ENCODE measurements around the gene ZNF775.
"Not testable (repeated sequence)": the region's sequence is repeated elsewhere in the genome, so short reads cannot be mapped to it uniquely, and the experiment has no call there.

ZNF775 gene

DNA sequence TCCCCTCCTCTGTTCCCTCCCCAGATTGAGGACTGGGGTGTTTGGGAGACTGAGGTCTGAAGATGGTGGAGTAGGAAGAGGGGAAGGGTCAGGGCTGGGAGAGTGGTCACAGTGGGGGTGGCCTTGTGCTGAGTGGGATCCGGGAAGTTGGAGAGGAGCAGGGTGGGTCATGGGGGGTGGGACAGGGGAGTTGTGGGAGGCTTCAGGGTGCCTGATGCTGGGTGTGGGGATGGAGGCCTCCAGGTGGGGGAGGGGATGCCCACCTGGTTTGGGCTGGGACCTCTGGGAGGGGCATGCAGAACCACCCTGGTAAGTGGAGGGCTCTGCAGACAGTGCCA, 2.6 kb downstream of the ZNF775 start:
- in situ Hi-C loops (cut with MboI; ENCODE audit: low sequenced_read_pairs) = no loop called here

- in situ Hi-C loops (cut with MboI; ENCODE audit: low sequenced_read_pairs) = no loop called here
Observed at GRCh38 chr7:150382123-150382843, 3.2 kb downstream of the ZNF775 start.

- in situ Hi-C loops (cut with MboI; ENCODE audit: low sequenced_read_pairs) = no loop called here
Observed at GRCh38 chr7:150382844-150383225, 3.7 kb downstream of the ZNF775 start.

DNA sequence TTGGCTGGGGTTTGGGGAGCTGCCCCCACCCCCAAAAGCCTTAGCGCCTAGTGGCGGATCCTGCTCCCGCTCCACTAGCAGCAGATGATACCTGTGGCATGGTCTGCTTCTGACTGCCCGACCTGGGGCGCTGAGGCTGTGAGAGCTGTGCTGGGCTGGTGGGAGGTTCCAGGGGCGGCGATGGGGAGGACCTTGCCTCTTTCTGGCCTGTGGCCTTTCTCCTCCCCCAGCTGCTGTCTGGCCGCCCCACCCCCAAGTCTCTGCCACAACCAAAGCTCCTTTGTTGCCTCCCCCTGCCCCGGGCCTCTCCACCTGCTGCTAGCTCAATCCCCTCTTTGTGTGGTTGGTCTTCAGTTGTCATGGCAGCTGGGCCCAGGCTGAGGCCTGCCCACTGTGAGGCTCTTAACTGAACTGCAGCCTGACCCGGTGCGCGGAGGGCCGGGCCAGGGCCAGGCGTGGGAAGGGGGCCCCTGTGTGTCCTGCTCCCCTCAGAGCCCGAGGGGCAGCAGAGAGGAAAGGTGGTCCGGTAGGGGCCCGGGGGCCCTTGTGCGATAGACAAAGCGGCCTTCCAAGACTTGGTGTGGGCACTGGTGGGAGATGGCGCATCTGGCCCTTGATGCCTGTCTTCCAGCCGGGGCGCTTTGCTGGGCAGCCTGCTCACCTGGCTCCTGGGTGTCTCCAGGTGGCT, 4.7 kb downstream of the ZNF775 start:
- in situ Hi-C loops (cut with MboI; ENCODE audit: low sequenced_read_pairs) = no loop called here

DNA sequence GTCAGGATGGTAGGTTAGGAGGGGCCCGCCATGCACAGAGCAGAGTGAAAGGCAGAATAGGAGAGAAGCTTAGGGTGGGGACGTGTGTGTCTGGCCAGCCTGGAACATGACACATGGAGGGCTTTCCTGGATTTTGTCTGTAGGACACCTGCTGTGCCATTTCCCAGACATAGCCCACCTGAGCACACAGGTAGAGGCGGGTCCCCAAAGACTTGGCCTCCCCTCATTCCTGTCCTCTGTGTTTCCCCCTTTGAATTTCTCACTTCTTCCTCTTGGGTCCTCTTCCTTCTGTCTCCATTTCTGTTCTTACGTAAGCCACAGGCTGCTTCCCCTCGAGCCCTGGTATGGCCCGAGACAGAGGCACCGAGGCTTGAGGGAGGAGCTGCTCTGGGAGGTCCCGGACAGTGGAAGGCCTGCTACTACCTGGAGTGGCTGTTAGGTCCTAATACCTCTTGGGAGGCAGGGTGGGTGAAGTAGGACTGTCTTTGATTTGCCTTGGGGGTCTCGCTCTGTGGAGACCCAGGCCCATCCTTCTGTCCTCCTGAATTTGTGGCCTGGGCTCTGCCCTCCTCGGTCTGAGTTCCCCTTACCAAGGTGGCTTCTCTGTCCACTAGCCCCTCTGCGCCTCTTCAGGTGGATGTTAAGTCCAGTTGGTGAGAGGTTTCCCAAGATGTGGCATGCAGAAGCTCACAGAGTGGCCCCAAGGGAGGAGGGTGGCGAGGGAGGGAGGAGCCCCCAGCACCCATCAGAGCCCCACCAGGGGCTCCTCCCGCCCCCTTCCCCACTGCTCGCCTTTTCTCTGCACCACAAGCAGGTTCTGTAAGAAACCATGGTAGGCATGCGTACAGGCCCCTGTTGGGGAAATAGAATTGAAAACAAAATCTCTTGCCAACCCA, 5.5 kb downstream of the ZNF775 start:
- in situ Hi-C loops (cut with MboI; ENCODE audit: low sequenced_read_pairs) = no loop called here

DNA sequence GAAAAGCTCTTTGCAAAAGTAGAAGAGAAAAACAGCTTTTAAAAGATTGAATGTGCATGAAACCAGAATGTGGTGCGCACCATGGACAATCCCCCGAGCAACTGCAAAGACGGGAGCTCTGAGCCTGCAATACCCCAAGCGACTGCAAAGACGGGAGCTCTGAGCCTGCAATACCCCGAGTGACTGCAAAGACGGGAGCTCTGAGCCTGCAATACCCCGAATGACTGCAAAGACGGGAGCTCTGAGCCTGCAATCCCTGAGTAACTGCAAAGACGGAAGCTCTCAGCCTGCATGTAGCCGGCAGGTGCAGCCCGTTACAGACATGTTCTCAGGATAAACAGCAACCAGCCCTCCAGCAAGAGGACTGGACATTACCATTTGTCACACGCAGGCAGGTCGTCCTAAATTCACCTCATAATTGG, 6.2 kb downstream of the ZNF775 start:
- in situ Hi-C loops (cut with MboI; ENCODE audit: low sequenced_read_pairs) = no loop called here

DNA sequence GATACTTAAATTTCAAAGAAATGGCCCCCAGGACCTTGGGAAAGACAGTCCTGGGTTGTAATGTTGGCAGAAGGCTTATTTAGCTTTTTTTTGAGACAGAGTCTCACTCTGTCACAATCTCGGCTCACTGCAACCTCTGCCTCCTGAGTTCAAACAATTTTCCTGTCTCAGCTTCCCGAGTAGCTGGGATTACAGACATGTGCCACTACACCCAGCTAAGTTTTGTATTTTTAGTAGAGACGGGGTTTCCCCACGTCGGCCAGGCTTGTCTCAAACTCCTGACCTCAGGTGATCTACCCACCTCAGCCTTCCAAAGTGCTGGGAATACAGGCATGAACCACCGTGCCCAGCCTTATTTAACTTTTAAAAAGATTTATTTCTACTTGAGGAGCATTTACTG, 6.8 kb downstream of the ZNF775 start:
- in situ Hi-C loops (cut with MboI; ENCODE audit: low sequenced_read_pairs) = not testable (repeated sequence)

DNA sequence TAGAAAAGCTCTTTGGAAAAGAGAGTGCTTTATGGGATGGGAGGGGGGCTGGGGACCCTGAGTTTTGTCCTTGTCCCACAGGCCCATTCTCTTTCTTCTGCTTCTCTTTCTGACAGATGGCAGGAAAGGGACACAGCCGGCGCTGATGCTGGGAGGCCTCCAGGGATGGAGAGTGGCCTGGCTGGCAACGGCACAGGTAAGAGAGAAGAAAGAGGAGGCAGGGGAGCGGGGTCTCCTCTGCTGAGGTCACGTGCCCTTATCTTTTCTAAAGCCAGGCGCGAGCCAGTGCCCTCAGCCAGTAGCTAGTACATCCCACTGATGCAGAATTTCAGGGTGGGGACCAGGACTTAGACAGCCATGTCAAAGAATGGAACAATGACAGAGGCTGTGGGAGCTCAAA, 9.2 kb downstream of the ZNF775 start:
- in situ Hi-C loops (cut with MboI; ENCODE audit: low sequenced_read_pairs) = no loop called here

DNA sequence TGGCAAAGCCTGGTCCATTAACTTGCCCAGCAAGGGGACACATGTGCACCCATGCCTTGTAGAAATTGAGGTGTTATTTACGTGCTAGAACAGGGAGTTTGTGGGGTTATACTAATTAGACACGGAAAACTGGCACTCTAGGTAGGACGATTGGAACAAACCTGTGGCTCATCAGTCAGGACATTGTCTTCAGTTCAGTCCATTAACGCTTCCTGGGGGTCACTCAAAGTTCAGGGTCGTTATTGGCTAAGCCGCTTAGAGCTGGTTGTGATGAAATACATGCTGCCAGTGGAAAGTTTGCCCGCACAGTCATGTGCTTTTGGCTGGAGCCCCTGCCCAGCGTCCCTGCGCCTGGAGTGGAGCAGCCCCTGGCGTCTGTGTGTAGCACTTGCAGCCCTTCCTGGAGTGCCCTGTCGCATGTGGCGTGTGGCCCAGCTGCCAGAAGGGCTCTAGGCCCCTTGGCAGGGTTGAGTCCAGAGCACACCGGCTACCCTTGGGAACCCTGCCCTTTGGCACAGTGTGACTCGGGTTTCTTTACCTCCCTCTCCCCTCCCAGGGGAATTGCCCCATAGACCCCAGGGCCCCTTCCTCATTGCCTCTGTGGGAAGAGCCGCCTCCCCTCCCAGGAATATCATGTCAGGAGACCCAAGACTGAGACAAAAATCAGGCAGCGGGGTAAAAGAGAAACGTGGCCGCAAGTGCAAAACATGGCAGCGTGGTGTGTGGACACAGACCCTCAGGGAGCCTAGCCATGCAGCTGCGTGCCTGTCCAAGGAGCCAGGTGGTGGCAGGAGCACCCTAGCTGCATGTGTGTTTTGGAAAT, 9.8 kb downstream of the ZNF775 start:
- in situ Hi-C loops (cut with MboI; ENCODE audit: low sequenced_read_pairs) = no loop called here

DNA sequence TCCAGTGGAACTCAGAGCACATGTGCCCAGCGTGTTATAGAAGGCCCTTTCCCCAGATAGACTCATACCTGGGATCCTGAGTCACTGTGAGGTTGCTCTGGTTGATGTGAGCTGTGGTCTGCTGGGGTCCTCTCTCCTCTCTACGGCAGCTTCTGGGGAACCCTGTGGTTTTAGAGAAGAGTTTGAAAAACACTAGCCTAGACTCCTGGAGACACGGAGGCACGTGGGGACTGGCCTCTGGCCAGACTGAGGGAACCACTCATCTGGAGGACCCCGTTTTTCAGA, 10.3 kb downstream of the ZNF775 start:
- in situ Hi-C loops (cut with MboI; ENCODE audit: low sequenced_read_pairs) = no loop called here

DNA sequence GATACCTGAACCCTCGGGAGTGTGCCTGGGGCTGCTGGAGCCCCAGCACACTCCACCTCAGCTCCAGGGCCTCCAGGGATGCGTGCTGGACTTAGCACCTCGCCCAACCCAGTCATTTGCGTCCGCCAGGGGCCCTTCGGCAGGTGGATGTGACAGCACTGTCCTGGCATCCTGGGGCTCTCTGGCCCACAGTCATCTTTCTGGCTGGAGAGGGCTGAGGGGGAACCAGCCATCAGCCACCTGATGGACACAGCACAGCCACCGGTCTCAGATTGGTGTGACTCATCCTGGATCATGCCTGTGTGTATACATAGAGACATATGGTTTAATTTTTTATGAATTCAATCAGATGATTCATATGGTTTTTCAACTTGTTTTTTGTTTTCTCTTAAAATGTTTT, 11.1 kb downstream of the ZNF775 start:
- in situ Hi-C loops (cut with MboI; ENCODE audit: low sequenced_read_pairs) = no loop called here

DNA sequence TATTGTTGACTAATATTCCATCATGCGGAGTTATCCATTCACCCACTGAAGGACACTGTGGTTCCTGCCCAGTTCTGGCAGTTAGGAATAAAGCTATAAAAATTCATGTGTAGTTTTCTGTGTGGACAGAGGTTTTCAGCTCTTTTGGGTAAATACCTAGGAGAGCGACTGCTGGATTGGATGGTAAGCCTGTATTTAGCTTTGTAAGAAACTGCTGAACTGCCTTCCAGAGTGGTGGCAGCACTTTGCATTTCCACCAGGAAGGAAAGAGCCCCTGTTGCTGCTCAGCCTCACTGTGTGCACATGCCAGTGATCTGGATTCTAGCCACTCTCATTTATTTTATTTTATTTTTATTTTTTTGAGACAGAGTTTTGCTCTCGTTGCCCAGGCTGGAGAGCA, 14.2 kb downstream of the ZNF775 start:
- in situ Hi-C loops (cut with MboI; ENCODE audit: low sequenced_read_pairs) = no loop called here

DNA sequence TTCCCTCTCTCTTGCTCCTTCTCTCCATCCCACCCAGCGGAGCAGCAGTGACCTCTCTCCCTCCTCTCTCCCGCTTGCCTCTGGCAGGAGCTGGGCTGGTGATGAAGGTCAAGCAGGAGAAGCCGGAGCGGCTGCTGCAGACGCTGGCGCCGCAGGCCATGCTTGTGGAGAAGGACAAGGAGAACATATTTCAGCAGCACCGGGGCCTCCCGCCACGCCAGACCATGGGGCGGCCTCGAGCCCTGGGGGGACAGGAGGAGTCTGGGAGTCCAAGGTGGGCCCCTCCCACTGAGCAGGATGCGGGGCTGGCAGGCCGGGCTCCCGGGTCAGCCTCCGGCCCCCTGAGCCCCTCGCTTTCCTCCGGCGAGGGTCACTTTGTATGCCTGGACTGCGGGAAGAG, 17.3 kb downstream of the ZNF775 start:
- in situ Hi-C loops (cut with MboI; ENCODE audit: low sequenced_read_pairs) = no loop called here

- in situ Hi-C loops (cut with MboI; ENCODE audit: low sequenced_read_pairs) = no loop called here
Observed at GRCh38 chr7:150396851-150397260, 17.7 kb downstream of the ZNF775 start.

GRCh38 chr7:150397346-150398107, 18.4 kb downstream of the ZNF775 start:
- in situ Hi-C loops (cut with MboI; ENCODE audit: low sequenced_read_pairs) = no loop called here

GRCh38 chr7:150398108-150398964, 19.2 kb downstream of the ZNF775 start:
- in situ Hi-C loops (cut with MboI; ENCODE audit: low sequenced_read_pairs) = no loop called here

DNA sequence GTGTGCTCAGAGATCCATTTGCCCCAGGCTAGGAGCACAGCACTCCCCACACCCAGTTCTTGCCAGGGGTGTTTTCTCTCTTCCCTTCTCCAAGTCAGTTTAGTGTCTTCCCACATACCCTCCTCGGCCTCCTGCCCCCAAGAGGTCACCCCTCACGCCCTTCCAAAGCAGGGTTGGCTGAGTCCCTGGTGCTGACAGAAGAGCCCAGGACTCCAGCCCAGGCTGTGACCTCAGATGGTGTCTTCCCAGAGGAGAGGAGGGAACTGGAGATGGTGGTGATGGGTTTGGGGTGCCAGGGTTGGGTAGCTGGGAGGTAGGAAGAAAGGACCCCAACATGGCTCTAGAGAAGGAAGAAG, 19.8 kb downstream of the ZNF775 start:
- in situ Hi-C loops (cut with MboI; ENCODE audit: low sequenced_read_pairs) = no loop called here

GRCh38 chr7:150399421-150400007, 20.4 kb downstream of the ZNF775 start:
- in situ Hi-C loops (cut with MboI; ENCODE audit: low sequenced_read_pairs) = no loop called here
